IPS-18c (cell line): ENCODE measurements around the gene SORCS1.
"Not testable (repeated sequence)": the region's sequence is repeated elsewhere in the genome, so short reads cannot be mapped to it uniquely, and the experiment has no call there.

Experiments
- H3K4me3 ChIP-seq: 2 replicates; pipeline ENCODE4 v1.7.0; 2013; ENCODE audit warnings: low read depth, mild to moderate bottlenecking, low read length, moderate library complexity; ENCODE audit not compliant: insufficient read depth
- H3K9me3 ChIP-seq: one replicate; pipeline ENCODE4 v1.6.1; 2013; ENCODE audit warnings: mild to moderate bottlenecking, low read length, moderate library complexity; ENCODE audit not compliant: control insufficient read depth, insufficient read depth

Gene SORCS1

DNA sequence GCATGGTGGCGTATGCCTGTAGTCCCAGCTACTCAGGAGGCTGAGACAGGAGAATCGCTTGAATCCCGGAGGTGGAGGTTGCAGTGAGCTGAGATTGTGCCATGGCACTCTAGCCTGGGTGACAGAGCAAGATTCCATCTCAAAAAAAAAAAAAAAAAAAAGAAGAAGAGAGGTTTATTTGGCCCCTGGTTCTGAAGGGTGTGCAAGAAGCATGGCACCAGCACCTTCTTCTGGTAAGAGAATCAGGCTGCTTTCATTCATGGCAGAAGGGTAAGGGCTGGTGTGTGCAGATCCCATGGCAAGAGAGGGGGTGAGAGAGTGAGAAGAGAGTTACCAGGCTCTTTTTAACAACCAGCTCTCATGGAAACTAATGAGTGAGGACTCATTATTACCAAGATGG lies 140.5 kb downstream of the SORCS1 start:
- not testable (repeated sequence) for H3K4me3 ChIP-seq, H3K9me3 ChIP-seq

- H3K9me3 ChIP-seq: no peaks in the 10 kb centered on the region
- H3K4me3 ChIP-seq: no peak overlapping the region
These were observed 141.7 kb downstream of the SORCS1 start for GRCh38 chr10:107022600-107023354.

- Histone ChIP-seq H3K4me3 (no peak overlapping the region), H3K9me3 (no peaks in the 10 kb centered on the region)
These were observed 145.4 kb downstream of the SORCS1 start for GRCh38 chr10:107019154-107019553.

GRCh38 chr10:107013258-107014006 lies 151.1 kb downstream of the SORCS1 start:
- Histone ChIP-seq H3K9me3 (no peaks in the 10 kb centered on the region), H3K4me3 (no peak overlapping the region)

GRCh38 chr10:107011992-107012391 lies 152.5 kb downstream of the SORCS1 start:
- no peaks in the 10 kb centered on the region for H3K9me3 ChIP-seq
- H3K4me3 ChIP-seq: no peak overlapping the region

- Histone ChIP-seq H3K4me3 (no peak overlapping the region), H3K9me3 (no peaks in the 10 kb centered on the region)
These were observed 153.4 kb downstream of the SORCS1 start for GRCh38 chr10:107011105-107011504.

DNA sequence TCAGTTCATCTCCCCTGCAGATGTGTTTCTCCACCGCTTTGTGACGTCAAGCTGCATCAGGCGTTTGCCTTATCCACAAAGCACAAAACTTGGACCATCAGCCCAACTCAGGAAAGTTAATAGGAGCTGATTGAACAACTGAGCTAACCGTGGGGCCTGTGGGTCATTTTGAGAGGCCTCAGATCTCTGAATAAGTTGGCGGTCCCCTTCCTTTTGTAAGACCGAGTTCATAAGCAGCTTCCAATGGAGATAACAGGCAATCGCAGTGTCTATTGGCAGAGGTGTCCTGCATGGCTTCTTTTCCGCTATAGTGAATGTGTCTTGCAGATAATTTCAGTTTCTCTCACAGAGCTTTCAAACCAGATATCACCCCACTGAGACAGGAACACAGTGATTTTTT lies 154.0 kb downstream of the SORCS1 start:
- Histone ChIP-seq H3K4me3 (no peak overlapping the region), H3K9me3 (no peaks in the 10 kb centered on the region)

GRCh38 chr10:107004362-107004761 lies 160.1 kb downstream of the SORCS1 start:
- H3K4me3 ChIP-seq: no peak overlapping the region
- H3K9me3 ChIP-seq: no peaks in the 10 kb centered on the region

- Histone ChIP-seq H3K4me3 (no peak overlapping the region), H3K9me3 (no peaks in the 10 kb centered on the region)
These were observed 162.4 kb downstream of the SORCS1 start for GRCh38 chr10:107002068-107002467.

GRCh38 chr10:106999118-106999707 lies 165.3 kb downstream of the SORCS1 start:
- Histone ChIP-seq H3K9me3 (no peaks in the 10 kb centered on the region), H3K4me3 (no peak overlapping the region)

DNA sequence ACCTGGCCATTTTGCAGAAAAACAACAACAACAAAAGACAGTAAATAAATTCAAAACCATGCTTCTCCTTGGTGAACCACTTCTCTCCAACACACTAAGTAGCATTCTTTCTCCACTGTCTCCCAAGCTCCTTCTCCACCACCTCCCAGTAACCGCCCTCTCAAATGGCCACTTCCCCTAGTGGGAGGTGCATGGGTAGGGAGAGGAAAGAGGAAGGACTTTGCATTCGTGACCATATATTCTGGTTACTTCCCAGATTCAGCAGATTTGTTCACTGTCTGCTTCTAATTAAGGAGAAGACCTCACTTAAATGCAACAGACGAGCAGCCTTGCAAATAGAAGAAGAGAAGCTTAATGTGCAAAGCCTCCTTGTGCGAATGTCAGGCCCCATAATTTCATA lies 166.8 kb downstream of the SORCS1 start:
- no peaks in the 10 kb centered on the region for H3K9me3 ChIP-seq
- no peak overlapping the region for H3K4me3 ChIP-seq

DNA sequence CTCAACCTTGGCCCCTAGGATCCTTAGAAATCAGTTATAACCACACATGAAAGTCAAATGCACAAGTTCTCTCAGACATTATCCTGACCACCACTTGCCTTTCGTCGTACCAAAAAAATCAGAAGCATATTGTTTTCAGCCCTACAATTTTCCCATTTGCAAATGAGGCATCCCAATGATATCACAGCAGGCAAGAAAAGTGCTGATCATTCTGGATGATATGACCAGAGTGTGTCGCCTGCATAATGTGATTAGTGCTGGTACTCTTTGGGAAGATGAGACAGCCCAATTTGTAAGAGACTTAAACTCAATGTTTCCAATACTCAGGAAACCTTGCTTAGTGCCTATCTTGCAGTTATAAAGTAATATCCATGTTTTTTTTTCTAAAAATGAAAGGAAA lies 168.0 kb downstream of the SORCS1 start:
- H3K4me3 ChIP-seq: no peak overlapping the region
- no peaks in the 10 kb centered on the region for H3K9me3 ChIP-seq

DNA sequence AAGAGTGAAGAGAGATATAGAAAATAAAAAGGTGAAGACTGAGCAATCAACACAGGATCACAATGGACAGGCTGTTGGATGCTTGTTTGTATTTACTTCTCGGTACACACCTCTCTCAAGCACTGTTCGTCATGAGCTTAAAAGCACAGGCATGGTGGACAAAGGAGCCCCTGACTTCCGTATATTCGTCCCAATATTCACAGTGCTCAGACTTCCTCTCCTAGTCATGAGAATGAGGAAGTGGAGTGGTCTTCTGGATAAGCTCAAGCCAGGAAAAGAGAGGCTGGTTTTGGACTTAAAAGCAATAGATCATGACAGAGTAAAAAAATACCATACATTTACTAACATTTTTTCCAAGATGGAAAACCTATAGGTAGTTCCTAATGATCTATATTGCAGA lies 172.5 kb downstream of the SORCS1 start:
- no peaks in the 10 kb centered on the region for H3K9me3 ChIP-seq
- H3K4me3 ChIP-seq: no peak overlapping the region

DNA sequence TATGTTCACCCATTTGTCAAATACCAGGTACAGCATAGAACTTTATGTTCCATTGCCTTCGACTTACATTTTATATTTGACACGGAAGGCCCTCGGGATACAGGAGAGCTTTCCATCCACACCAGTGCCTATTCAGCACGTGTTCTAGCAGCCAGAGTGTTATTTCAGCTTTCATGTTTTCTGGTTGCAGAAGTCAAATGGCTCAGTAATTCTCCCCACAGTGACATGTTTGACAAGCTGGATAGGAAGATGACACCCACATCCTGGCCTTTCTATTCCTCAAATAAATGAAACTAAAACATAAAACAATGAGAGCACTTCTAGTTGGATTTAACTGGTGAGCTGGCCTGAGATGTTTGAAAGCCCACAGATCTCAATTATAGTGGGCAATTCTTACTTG lies 173.4 kb downstream of the SORCS1 start:
- H3K4me3 ChIP-seq: no peak overlapping the region
- no peaks in the 10 kb centered on the region for H3K9me3 ChIP-seq

- no peaks in the 10 kb centered on the region for H3K9me3 ChIP-seq
- H3K4me3 ChIP-seq: no peak overlapping the region
These were observed 177.1 kb downstream of the SORCS1 start for GRCh38 chr10:106987362-106987761.

GRCh38 chr10:106982268-106982667 lies 182.2 kb downstream of the SORCS1 start:
- H3K9me3 ChIP-seq: no peaks in the 10 kb centered on the region
- no peak overlapping the region for H3K4me3 ChIP-seq

DNA sequence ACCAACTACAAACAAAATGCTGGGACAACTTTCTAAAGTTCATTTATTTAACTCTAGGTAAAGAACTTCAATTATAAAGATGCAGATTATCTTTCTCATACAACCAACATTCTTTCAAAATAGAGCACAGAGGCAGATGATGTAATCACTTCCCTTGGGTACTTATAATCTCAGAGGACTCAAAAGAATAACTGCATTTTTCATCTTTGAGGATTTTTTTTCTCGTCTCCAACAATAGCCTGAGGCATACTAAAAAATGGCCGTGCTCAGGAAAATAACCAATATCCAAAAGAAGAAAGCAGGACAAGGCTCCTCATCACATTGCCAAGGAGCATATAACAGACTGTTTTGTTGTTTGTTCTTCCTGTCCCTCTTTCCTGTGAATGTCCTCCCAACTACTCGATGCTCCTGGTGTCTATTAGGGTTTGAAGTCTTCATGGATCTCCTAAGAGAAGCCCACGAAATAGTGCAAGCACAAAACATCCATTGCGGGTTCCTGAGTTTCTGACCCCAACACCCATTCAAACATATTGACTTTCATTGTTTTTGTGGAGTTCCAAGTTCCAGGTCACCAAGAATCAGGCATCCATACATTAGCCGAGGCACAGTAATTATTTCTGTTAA lies 182.9 kb downstream of the SORCS1 start:
- Histone ChIP-seq H3K9me3 (no peaks in the 10 kb centered on the region), H3K4me3 (no peak overlapping the region)
